Measurements from ENCODE around the gene MAP2K3.
A peak's percentile ranks its signal among the peaks of the same experiment; 100 is the strongest.
"Not testable (repeated sequence)": the region's sequence is repeated elsewhere in the genome, so short reads cannot be mapped to it uniquely, and the experiment has no call there.

The MAP2K3 gene

DNA sequence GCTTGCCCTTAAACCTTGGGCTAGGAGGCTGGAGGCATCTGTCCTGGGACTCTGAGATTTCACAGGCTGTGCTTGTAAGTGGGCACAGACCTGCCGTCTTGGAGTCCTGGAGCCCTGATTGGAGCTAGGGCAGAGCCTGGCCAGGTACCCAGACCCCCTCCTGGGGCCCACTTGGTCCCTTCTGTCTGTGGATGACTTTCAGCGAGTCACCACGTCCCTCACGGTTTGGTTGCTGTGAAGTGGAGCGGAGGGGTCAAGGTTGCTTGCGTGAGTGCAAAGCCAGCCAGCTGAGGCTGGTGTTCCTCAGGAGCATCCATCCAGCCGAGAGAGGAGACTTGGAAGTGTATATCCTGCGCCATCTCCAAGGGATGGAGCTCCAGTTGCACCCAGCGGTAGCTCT is 36.5 kb downstream of the MAP2K3 start:
- not testable (repeated sequence) for H3K27me3 ChIP-seq (ENCODE audit: control insufficient read depth, insufficient read depth, low read length); H3K27ac ChIP-seq (ENCODE audit: low read length); H3K9me3 ChIP-seq (ENCODE audit: control insufficient read depth, insufficient read depth, low read length); DNase-seq (ENCODE audit: low read depth, low spot score); H3K4me1 ChIP-seq (ENCODE audit: control insufficient read depth, insufficient read depth, low read length); H3K4me3 ChIP-seq (ENCODE audit: low read length); H3K36me3 ChIP-seq (ENCODE audit: control insufficient read depth, insufficient read depth, low read length)
- no CpG with 5 or more reads among the region's 9 CpGs for WGBS (ENCODE audit: insufficient coverage, insufficient read length)

DNA sequence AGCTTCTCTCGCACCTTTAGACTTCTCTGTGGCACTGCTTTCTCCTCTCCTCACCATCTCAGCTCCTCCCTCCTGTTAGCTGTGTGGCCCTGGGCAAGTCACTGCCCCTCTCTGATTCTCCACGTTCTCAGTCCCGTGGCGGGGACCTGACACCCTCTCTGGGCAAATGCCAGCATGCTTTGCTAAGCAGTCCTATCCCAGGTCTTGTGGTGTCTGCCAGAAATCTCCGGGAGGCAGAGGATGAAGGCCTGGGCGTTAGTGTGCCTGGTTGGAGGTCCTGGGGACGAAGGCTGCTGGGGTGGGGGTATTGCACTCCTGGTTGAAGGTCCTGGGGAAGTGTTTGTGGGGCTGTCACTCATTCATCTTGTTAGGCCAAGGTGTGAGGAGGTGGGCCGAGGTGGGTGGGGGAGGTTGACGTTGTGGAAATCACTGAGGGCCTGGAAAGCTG is 37.3 kb downstream of the MAP2K3 start:
- not testable (repeated sequence) for H3K4me1 ChIP-seq (ENCODE audit: control insufficient read depth, insufficient read depth, low read length); H3K36me3 ChIP-seq (ENCODE audit: control insufficient read depth, insufficient read depth, low read length); H3K9me3 ChIP-seq (ENCODE audit: control insufficient read depth, insufficient read depth, low read length); H3K27ac ChIP-seq (ENCODE audit: low read length); H3K4me3 ChIP-seq (ENCODE audit: low read length); H3K27me3 ChIP-seq (ENCODE audit: control insufficient read depth, insufficient read depth, low read length); DNase-seq (ENCODE audit: low read depth, low spot score)
- WGBS (ENCODE audit: insufficient coverage, insufficient read length): no CpG with 5 or more reads among the region's 9 CpGs

DNA sequence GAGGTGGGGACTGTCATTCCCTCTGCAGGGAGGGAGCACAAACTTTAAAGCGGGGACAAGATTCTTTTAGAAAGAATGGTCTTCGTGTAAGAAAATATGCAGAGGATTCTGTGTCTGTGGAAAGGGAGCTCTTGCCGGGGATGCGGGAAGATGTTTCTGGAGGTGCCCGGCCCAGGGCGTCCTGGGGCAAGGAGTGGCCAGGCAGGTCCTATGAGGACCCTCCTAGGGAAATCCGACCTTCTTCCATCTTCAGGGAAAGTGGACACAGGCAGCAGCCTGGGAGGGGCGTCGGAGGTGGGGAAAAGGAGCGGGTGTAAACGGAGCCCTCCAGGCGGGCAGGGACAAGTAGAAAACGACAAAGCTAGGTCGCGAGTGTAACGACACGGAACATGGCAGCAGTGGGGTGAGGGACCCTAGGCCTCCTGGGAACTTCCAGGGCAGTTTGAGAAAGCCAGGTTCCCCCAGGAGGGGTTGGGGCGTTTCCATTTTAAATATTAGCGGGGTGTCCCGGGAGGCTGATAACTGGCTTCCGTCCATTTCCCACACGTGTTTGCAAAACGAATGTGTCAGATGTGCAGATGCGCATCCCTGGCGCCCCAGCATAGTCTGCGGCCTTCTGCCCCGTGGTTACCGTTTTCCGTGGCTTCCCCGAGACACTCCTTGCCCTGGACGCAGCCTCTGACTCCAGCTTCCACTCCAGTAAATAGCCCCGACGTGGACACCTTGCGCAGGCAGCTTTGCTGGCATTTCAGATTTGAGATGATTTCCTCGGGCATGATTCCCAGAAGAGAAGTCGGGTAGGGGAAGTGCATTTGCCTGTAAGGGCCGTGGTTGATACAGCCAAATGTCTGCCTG is 39.0 kb downstream of the MAP2K3 start:
- H3K9me3 ChIP-seq (ENCODE audit: control insufficient read depth, insufficient read depth, low read length); H3K36me3 ChIP-seq (ENCODE audit: control insufficient read depth, insufficient read depth, low read length); H3K27ac ChIP-seq (ENCODE audit: low read length); DNase-seq (ENCODE audit: low read depth, low spot score); H3K27me3 ChIP-seq (ENCODE audit: control insufficient read depth, insufficient read depth, low read length); H3K4me1 ChIP-seq (ENCODE audit: control insufficient read depth, insufficient read depth, low read length): not testable (repeated sequence)
- peak overlapping the region; percentile 70; the same call in 1 of the 2 replicates for H3K4me3 ChIP-seq (ENCODE audit: low read length)
- WGBS (ENCODE audit: insufficient coverage, insufficient read length): no CpG with 5 or more reads among the region's 37 CpGs

DNA sequence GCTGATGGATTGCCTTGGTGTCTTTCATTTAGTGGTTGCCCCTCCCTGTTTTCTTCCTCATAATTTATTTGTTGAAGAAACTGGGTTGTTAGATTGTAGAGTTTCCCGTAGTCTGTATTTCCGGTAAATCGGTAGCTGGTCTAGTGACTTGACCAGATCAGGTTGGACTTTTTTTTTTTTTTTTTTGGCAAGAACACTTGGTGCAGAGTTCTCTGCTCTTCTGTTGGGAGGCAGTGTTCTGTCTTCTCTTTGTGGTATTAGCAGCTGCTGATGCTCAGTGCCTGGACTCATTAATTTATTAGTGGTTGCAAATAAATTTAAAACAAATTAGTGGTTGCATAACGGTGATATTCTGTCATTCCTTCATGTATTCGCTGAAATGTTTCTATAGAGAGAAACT is 40.2 kb downstream of the MAP2K3 start:
- H3K36me3 ChIP-seq (ENCODE audit: control insufficient read depth, insufficient read depth, low read length); H3K4me3 ChIP-seq (ENCODE audit: low read length); H3K27ac ChIP-seq (ENCODE audit: low read length); H3K4me1 ChIP-seq (ENCODE audit: control insufficient read depth, insufficient read depth, low read length); DNase-seq (ENCODE audit: low read depth, low spot score); H3K27me3 ChIP-seq (ENCODE audit: control insufficient read depth, insufficient read depth, low read length); H3K9me3 ChIP-seq (ENCODE audit: control insufficient read depth, insufficient read depth, low read length): not testable (repeated sequence)
- no CpG with 5 or more reads among the region's 5 CpGs for WGBS (ENCODE audit: insufficient coverage, insufficient read length)

DNA sequence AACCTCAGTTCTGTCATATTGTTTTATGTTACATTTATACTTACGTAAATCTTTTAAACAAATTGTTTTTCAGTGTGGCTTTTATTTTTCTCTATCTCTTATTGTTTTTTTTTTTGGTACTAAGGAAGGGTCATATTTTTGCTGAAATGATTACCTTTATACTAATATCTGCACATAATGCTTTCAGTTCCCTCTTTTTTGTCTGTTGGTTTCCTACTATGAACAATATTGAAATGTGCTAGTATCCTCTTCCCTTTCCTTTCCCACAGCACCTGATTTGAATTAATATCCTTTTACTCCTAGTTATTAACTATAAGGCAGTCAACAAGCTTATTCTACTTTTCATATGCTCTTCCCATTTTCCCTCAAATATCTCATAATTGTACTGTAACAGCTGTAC is 43.4 kb downstream of the MAP2K3 start:
- DNase-seq (ENCODE audit: low read depth, low spot score); H3K36me3 ChIP-seq (ENCODE audit: control insufficient read depth, insufficient read depth, low read length); H3K4me3 ChIP-seq (ENCODE audit: low read length); H3K4me1 ChIP-seq (ENCODE audit: control insufficient read depth, insufficient read depth, low read length); H3K27me3 ChIP-seq (ENCODE audit: control insufficient read depth, insufficient read depth, low read length); H3K27ac ChIP-seq (ENCODE audit: low read length); H3K9me3 ChIP-seq (ENCODE audit: control insufficient read depth, insufficient read depth, low read length): not testable (repeated sequence)
- WGBS (ENCODE audit: insufficient coverage, insufficient read length): no CpG with 5 or more reads among the region's 1 CpG

DNA sequence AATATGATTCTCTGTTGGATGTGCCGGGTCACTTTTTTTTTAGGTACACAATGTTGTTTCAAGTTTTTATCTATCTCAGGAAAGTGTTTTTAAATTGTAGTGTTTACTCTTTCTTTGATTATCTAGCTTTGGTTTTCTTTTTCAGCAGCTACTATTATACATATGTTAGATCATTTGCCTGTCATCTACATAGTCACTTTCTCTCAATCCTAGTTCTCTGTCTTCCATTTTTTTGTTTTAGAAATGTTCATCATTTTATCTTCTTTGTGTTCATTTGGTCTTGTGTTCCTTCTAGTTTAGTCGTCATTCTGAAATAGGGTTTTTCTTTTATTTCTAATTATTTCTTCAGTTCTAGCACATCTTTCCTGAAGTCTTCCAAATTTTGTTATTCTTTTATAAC is 44.3 kb downstream of the MAP2K3 start:
- H3K36me3 ChIP-seq (ENCODE audit: control insufficient read depth, insufficient read depth, low read length); H3K9me3 ChIP-seq (ENCODE audit: control insufficient read depth, insufficient read depth, low read length); DNase-seq (ENCODE audit: low read depth, low spot score); H3K27ac ChIP-seq (ENCODE audit: low read length); H3K4me1 ChIP-seq (ENCODE audit: control insufficient read depth, insufficient read depth, low read length); H3K27me3 ChIP-seq (ENCODE audit: control insufficient read depth, insufficient read depth, low read length); H3K4me3 ChIP-seq (ENCODE audit: low read length): not testable (repeated sequence)
- WGBS (ENCODE audit: insufficient coverage, insufficient read length): no CpG with 5 or more reads among the region's 2 CpGs

DNA sequence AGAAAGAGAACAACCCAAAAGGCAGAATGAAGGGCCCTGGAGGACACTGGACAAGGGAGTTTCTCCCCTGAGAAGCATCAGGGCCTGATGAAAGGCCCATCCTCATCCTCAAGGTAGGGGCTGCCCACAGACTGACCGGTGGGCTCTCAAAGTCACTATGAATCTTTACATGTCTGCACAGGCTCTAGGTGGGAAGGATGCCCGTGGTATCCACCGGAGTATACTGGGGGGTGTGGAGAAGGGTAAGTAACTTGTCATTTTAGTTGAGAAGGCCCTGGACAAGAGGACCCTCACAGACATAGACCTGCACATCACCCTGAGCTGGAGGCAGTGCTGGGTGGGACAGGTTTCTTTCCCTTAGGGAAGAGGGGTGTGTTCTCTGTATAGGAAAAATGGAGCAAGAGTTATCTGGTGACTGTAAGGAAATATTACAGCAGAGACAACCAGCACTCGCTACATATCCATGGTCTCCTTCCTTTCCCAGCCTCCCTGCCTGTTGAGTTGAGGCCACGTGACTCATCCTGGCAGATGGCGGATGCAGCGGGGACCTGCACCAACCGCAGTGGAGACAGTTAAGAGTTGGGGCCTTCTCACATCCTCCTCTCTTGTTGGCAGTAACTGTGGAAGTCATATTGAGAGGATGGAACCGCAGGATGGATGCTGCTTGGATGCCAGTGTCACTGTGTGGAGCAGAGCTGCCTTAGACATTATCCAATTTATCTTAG is 46.1 kb downstream of the MAP2K3 start:
- DNase-seq (ENCODE audit: low read depth, low spot score): no peak
- H3K36me3 ChIP-seq (ENCODE audit: control insufficient read depth, insufficient read depth, low read length): no peaks in the 10 kb centered on the region
- H3K9me3 ChIP-seq (ENCODE audit: control insufficient read depth, insufficient read depth, low read length): no peaks in the 10 kb centered on the region
- no peaks in the 10 kb centered on the region for H3K4me1 ChIP-seq (ENCODE audit: control insufficient read depth, insufficient read depth, low read length)
- WGBS (ENCODE audit: insufficient coverage, insufficient read length): no CpG with 5 or more reads among the region's 9 CpGs
- no peaks in the 10 kb centered on the region for H3K27me3 ChIP-seq (ENCODE audit: control insufficient read depth, insufficient read depth, low read length)
- H3K27ac ChIP-seq (ENCODE audit: low read length): no peak overlapping the region
- H3K4me3 ChIP-seq (ENCODE audit: low read length): no peak overlapping the region

DNA sequence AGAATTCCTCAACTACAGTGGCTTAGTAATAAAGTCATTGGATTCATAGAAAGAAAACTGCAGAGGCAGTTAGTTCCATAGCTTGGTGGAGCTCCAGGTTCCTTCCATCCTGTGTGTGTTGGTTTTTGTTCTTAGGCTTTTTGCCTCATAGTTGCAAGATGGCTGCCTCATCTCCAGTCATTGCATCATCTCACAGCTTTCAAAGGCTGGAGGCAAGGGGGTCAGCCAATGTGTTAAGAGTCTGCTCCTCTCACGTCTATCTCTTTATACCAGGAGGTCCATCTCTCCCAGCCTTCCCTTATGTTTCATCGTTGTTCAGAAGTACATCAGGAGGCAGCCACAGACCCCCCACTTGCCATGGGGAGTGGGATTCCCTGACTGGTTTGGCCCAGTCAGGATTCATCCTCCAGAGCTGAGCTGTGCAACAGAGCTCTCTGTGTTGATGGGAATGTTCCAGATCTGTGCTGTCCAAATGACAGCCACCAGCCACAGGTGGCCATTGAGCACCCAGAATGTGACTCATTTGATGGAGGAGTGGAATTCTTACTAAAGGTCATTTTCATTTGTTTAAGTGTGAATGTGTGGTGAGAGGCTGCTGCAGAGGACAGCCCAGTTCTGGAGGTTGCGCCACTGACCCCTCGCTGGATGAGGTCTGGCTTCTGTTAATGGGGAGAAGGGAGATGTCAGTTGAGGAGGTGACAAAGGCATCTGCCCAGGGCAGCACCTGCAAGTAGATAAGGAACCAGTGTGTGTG is 52.2 kb downstream of the MAP2K3 start:
- not testable (repeated sequence) for DNase-seq (ENCODE audit: low read depth, low spot score); H3K27me3 ChIP-seq (ENCODE audit: control insufficient read depth, insufficient read depth, low read length); H3K9me3 ChIP-seq (ENCODE audit: control insufficient read depth, insufficient read depth, low read length); H3K36me3 ChIP-seq (ENCODE audit: control insufficient read depth, insufficient read depth, low read length); H3K4me3 ChIP-seq (ENCODE audit: low read length); H3K4me1 ChIP-seq (ENCODE audit: control insufficient read depth, insufficient read depth, low read length); H3K27ac ChIP-seq (ENCODE audit: low read length)
- WGBS (ENCODE audit: insufficient coverage, insufficient read length): no CpG with 5 or more reads among the region's 4 CpGs

DNA sequence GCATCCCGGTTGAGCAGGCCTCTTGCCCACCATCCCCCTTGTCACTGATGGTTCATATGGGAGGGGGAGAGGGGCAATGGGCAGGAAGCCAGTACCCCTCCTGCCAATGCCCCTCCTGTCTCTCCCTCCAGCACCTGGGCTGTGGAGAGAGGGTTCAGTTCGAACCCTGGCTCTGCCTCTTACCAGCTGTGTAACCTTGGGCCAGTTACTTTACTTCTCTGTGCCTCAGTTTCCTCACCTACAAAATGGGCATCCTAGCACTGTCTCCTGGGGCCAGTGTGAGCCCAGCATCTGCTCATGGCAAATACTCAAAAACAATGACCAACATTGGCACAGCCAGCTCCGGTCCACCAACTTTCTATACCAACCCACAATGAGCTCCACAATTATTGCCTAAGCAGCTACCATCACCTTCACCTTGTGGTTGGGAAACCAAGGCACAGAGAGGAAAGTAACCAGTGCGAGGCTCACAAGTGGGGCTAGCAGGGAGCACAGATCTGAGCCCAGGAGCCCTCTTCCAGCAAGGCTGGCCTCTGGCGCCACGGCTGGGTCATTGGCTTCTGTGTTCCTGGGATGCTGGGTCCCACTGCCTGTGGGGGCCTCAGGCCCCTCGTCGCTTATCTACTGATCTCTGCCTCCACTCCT is 53.6 kb downstream of the MAP2K3 start:
- H3K27me3 ChIP-seq (ENCODE audit: control insufficient read depth, insufficient read depth, low read length); H3K36me3 ChIP-seq (ENCODE audit: control insufficient read depth, insufficient read depth, low read length); DNase-seq (ENCODE audit: low read depth, low spot score); H3K9me3 ChIP-seq (ENCODE audit: control insufficient read depth, insufficient read depth, low read length); H3K27ac ChIP-seq (ENCODE audit: low read length); H3K4me3 ChIP-seq (ENCODE audit: low read length); H3K4me1 ChIP-seq (ENCODE audit: control insufficient read depth, insufficient read depth, low read length): not testable (repeated sequence)
- WGBS (ENCODE audit: insufficient coverage, insufficient read length): no CpG with 5 or more reads among the region's 8 CpGs

DNA sequence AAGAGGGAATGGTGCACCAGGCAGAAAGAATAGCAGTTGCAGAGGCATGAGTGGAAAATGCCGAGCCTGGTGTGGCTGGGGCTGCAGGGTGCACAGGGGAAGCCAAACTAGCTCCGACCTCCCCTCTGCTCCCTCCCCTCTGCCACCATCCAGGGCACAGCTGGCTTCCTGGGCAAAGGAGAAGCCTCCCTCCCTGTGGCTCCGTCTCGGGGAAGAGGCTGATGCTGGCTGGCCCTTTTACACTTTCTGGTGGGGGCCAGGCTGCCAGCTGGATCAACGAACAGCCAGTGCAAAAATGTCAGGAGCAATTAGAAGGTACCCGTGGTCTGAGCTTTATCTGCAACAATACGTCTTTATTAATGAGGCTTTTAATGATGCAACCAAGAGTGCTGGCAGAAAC is 54.5 kb downstream of the MAP2K3 start:
- Histone ChIP-seq H3K27ac (ENCODE audit: low read length) (no peak overlapping the region), H3K36me3 (ENCODE audit: control insufficient read depth, insufficient read depth, low read length) (no peaks in the 10 kb centered on the region), H3K27me3 (ENCODE audit: control insufficient read depth, insufficient read depth, low read length) (no peaks in the 10 kb centered on the region), H3K4me3 (ENCODE audit: low read length) (no peak overlapping the region), H3K4me1 (ENCODE audit: control insufficient read depth, insufficient read depth, low read length) (no peaks in the 10 kb centered on the region; the same call in 1 of the 2 replicates), H3K9me3 (ENCODE audit: control insufficient read depth, insufficient read depth, low read length) (no peaks in the 10 kb centered on the region)
- no CpG with 5 or more reads among the region's 7 CpGs for WGBS (ENCODE audit: insufficient coverage, insufficient read length)
- DNase-seq (ENCODE audit: low read depth, low spot score): no peak
